ENCODE measurements around the gene FGFBP2.

FGFBP2 gene

GRCh38 chr4:15961781-15962510 lies 1.0 kb downstream of the FGFBP2 start:
- H4K20me1 ChIP-seq (ENCODE audit: insufficient read depth, low read length) = no peaks in the 10 kb centered on the region
- no peak overlapping the region for H3K27ac ChIP-seq (ENCODE audit: low read length)
- no peaks in the 10 kb centered on the region for H3K9me3 ChIP-seq (ENCODE audit: insufficient read depth, low read length)
- TF ChIP-seq EZH2phosphoT487 (IDR thresholded peaks at IDR 0.05; ENCODE audit: low read depth) (no peak), CTCF (IDR thresholded peaks at IDR 0.05; ENCODE audit: low read depth, low read length) (no peak)
- H2AFZ ChIP-seq (ENCODE audit: low read depth, low read length) = no peak overlapping the region
- H3K36me3 ChIP-seq (replicated peaks; ENCODE audit: low read depth, low read length) = no peaks in the 10 kb centered on the region
- no peaks in the 10 kb centered on the region for H3K79me2 ChIP-seq (ENCODE audit: low read length)
- H3K4me3 ChIP-seq (ENCODE audit: low read length) = no peak overlapping the region
- H3K4me1 ChIP-seq (ENCODE audit: low read length) = peaks cover 14% of the 10 kb centered on the region
- H3K9ac ChIP-seq (ENCODE audit: low read length) = no peak overlapping the region
- no peak overlapping the region for H3K4me2 ChIP-seq (ENCODE audit: low read length)
- H3K27me3 ChIP-seq (ENCODE audit: low read depth, low read length) = no peaks in the 10 kb centered on the region

DNA sequence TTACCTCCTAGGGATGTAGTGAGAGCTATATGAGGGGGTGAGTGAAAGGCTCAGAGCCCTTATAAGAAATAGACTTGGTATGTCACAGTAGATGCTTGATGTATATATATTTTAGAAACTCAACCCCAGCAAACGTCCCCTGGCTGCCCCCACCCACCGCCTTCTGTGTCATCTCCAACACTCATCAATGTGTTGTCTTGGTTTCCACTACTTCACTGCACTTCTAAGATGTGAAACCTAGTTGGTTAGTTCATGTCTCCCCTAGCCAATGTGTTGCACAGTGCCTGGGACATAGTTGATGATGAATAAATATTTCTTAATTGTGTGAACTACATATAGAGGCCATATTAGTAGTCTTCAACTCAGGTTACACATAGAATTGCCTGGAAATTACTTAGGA lies 4.4 kb downstream of the FGFBP2 start:
- Histone ChIP-seq H2AFZ (ENCODE audit: low read depth, low read length) (no peak overlapping the region), H4K20me1 (ENCODE audit: insufficient read depth, low read length) (no peaks in the 10 kb centered on the region), H3K4me3 (ENCODE audit: low read length) (no peak overlapping the region), H3K79me2 (ENCODE audit: low read length) (no peaks in the 10 kb centered on the region), H3K9me3 (ENCODE audit: insufficient read depth, low read length) (no peaks in the 10 kb centered on the region), H3K9ac (ENCODE audit: low read length) (no peak overlapping the region), H3K36me3 (replicated peaks; ENCODE audit: low read depth, low read length) (no peaks in the 10 kb centered on the region), H3K4me2 (ENCODE audit: low read length) (no peak overlapping the region), H3K27ac (ENCODE audit: low read length) (no peak overlapping the region), H3K27me3 (ENCODE audit: low read depth, low read length) (no peaks in the 10 kb centered on the region), H3K4me1 (ENCODE audit: low read length) (peaks cover 16% of the 10 kb centered on the region)
- no peak for TF ChIP-seq EZH2phosphoT487 (IDR thresholded peaks at IDR 0.05; ENCODE audit: low read depth)
- TF ChIP-seq CTCF (IDR thresholded peaks at IDR 0.05; ENCODE audit: low read depth, low read length) = no peak

DNA sequence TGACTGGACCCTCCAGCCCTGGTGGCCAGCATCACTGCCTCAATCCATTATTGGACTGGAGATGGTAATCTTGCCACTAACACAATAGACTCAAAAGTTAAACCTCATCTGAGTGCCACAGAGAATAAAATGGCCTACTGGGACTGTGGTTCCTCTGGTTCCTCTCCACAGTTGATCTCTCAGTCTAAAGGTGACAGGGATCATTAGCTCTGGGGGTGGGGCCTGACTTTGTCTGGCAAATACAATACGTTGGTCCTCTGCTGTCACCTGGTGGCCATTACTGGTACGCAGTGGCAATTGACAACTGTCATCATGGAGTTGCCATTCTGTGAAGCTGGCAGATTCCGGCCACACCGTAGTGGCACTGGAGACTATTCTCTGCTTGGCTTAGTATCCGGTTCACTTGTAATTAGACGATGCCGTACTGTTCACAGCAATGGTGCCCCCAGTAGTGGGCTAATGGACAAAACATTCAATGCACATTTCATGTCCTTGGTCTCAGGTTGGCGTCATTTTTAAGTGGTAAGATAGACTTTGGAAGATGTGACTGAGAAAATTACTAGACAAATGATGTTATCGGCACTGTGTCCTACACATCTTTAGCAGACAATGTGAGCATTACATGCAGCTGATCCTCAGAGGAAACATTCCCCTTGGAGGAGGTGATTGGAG lies 6.7 kb downstream of the FGFBP2 start:
- no peaks in the 10 kb centered on the region for H4K20me1 ChIP-seq (ENCODE audit: insufficient read depth, low read length)
- no peak for TF ChIP-seq EZH2phosphoT487 (IDR thresholded peaks at IDR 0.05; ENCODE audit: low read depth)
- TF ChIP-seq CTCF (IDR thresholded peaks at IDR 0.05; ENCODE audit: low read depth, low read length) = peak; percentile 88
- peak overlapping the region; percentile 20; the same call in 1 of the 2 replicates for H3K4me2 ChIP-seq (ENCODE audit: low read length)
- H3K4me3 ChIP-seq (ENCODE audit: low read length) = no peak overlapping the region
- peaks cover 15% of the 10 kb centered on the region for H3K4me1 ChIP-seq (ENCODE audit: low read length)
- H3K36me3 ChIP-seq (replicated peaks; ENCODE audit: low read depth, low read length) = no peaks in the 10 kb centered on the region
- H2AFZ ChIP-seq (ENCODE audit: low read depth, low read length) = no peak overlapping the region
- no peak overlapping the region for H3K9ac ChIP-seq (ENCODE audit: low read length)
- H3K27ac ChIP-seq (ENCODE audit: low read length) = no peak overlapping the region
- no peaks in the 10 kb centered on the region for H3K9me3 ChIP-seq (ENCODE audit: insufficient read depth, low read length)
- H3K79me2 ChIP-seq (ENCODE audit: low read length) = no peaks in the 10 kb centered on the region
- H3K27me3 ChIP-seq (ENCODE audit: low read depth, low read length) = no peaks in the 10 kb centered on the region

GRCh38 chr4:15955670-15956069 lies 7.3 kb downstream of the FGFBP2 start:
- Histone ChIP-seq H3K27ac (ENCODE audit: low read length) (no peak overlapping the region), H3K9me3 (ENCODE audit: insufficient read depth, low read length) (no peaks in the 10 kb centered on the region), H3K79me2 (ENCODE audit: low read length) (no peaks in the 10 kb centered on the region), H2AFZ (ENCODE audit: low read depth, low read length) (no peak overlapping the region), H3K4me2 (ENCODE audit: low read length) (no peak overlapping the region), H3K36me3 (replicated peaks; ENCODE audit: low read depth, low read length) (no peaks in the 10 kb centered on the region), H3K4me3 (ENCODE audit: low read length) (no peak overlapping the region), H3K27me3 (ENCODE audit: low read depth, low read length) (no peaks in the 10 kb centered on the region), H4K20me1 (ENCODE audit: insufficient read depth, low read length) (no peaks in the 10 kb centered on the region), H3K9ac (ENCODE audit: low read length) (no peak overlapping the region), H3K4me1 (ENCODE audit: low read length) (peaks cover 15% of the 10 kb centered on the region)
- TF ChIP-seq EZH2phosphoT487 (IDR thresholded peaks at IDR 0.05; ENCODE audit: low read depth) (no peak), CTCF (IDR thresholded peaks at IDR 0.05; ENCODE audit: low read depth, low read length) (peak; percentile 38)
